ENCODE data around the gene GLRA3.
"Not testable (repeated sequence)": the region's sequence is repeated elsewhere in the genome, so short reads cannot be mapped to it uniquely, and the experiment has no call there.

The GLRA3 gene

DNA sequence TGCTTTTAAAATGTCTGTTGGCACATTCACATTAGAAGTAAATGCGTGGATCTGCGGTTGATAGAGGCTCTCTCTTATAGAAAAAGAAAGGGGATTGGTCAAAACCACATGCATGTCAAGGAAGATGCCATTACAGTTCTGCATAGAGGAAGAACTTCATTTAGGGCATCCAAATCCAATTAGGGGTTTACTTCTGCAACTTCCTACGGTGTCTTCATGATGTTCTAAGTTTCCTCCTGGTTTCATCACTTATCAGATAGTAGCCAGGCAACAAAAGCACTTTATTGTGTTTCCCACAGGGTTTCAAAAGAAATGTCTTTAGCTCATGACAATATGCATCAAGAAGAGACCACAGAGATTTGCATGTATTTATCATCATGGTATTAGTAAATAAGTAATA lies 170.8 kb downstream of the GLRA3 start:
- DNase-seq (ENCODE audit: low read depth): no peak

DNA sequence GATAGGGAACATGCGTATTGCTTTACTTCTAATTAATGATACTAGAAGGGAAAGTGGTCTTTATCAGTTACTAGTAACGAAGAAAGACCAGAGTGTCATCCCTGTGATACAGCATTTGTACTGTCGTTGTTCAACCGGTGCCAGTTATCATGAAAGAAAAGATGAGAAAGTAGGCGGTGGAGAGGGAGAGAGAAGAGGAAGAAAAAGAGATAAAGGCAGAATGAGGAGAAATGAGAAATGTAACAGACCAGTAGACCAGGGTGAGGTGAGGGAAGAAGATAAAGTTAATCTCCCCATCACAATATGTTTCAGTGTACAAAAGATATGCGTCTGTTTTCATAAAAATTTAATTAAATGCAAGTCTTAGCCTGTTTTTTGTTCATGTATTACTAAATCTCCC lies 171.6 kb downstream of the GLRA3 start:
- DNase-seq (ENCODE audit: low read depth): no peak

DNA sequence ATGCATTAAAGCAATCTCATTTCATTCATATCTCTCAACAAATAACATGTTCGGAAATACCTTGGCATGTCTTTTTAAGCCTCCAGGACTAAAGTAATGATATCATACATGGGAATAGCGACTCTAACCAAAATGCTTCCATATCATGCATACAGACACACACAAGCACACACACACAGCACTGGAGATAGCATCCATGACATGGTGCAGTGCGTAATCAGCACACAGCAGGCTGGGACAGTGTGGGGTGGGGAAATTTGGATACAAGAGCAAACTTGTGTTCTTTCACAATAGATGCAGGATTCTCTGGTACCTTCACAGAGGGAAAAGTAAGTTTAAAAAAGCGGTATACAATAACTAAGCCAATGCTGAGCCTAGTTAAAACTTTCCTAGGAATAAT lies 174.4 kb downstream of the GLRA3 start:
- DNase-seq (ENCODE audit: low read depth): no peak

DNA sequence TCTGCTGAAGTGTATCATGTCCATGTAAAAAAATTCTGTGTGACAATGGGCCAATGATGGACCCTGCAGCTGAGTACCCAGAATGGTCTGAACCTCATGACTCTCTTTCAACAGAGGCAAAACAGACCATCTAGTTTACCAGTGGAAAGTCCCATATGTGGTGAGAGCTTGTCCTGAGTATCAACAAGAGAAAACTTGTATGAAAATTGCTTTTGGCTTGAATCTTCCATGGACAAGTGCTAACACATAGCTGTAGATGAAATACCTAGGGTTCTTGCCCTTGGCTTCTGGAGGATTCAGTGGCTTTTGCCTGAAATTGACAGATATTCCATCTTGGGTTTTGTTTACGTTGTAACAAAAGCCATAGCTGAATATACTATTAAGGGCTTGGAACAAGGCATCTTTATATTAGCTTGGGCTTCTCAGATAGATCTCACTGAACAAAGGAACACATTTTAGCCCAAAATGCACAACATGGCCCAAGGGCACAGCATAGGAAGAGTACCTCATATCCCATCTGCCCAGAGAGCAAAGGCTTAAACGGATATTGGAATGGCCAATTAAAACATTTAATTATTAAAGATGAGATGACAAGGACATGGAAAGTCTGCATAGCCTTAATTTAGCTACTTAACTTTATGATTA lies 178.2 kb downstream of the GLRA3 start:
- no peak for DNase-seq (ENCODE audit: low read depth)

DNA sequence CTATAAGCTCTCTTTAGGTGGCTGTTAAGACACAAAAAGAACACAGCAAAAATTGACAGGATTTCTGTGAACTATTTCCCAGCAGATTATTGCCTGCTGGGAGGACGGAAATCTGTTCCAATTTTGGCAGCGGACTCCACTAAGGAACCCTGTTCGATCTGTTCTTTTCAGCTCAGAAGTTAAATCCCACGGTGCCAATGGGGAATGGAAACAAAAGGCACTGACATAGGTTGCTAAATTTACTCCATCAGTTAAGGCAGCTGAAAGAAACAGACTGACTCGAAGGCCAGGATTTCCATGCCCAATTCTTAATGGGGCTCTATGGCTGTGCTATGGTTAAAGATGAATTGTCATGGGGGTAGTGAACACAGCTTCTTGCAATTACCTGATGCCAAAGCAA lies 180.2 kb downstream of the GLRA3 start:
- no peak for DNase-seq (ENCODE audit: low read depth)

DNA sequence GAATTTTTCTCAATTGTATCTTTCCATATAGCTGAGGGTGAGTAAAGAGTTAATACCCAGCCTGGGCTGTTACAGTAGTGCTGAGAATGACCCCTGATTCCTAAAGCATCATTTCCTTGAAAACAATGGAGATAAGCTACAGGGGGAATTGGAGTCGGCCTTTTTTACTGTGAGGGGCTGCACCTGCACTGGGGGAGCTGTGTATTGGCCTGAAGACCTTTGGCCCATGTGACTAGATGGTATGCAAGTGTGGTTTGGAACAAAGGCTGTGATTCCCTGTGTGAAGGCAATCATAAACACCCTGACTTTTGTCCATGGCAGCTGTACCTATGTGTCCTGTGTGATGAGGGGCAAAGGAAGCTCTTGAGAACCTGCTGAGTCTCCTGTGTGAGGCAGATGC lies 182.7 kb downstream of the GLRA3 start:
- DNase-seq (ENCODE audit: low read depth): no peak

DNA sequence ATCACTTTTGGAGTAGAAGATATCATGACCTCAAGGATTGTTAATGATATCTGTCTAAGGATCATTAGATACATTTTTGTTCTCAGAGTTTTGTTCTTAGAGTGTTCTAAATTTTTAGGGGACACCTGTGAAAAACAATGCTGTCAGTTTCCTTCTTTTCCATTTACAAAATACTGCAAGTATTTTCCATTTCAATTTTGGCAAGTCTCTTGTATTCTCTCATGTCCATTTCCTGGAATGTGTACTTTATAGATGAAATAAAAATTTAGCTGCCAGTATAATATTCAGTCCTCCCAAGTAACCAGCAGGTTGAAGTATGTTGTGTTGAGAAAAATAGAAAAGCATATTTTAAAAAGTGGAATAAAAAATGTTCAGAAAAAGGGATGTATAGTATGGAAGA lies 188.9 kb downstream of the GLRA3 start:
- DNase-seq (ENCODE audit: low read depth): no peak

DNA sequence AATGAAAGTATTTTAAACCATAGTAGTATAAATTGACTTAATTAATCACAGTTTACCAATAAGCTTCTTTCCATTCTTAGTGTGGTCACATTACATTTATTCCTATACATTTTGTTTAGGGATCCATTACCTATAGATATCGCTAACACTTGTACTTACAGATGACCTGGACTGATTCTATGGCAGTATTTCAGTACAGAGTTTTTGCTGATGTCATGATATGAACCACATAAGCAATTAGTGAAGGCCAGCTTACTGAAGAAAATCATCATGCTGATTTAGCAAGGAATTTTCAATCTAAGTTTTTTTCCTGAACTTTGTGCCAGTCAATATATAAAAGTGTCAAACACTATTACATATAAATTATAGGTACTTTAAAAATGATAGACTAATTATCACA lies 193.3 kb downstream of the GLRA3 start:
- no peak for DNase-seq (ENCODE audit: low read depth)

DNA sequence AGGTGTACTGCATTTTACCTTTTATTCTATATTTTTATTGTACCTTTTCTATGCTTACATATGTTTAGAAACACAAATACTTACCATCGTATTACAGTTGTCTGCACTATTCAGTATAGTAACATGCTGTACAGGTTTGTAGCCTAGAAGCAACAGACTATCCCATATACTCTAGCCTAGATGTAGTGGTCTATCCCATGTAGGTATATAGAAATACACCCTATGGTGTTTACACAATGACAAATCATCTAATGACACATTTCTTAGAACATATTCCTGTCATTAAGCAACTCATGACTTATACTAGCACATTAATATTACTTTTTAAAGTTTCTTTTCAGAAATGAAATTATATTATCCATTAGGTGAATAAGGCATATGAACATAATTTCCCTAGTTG lies 195.6 kb downstream of the GLRA3 start:
- no peak for DNase-seq (ENCODE audit: low read depth)

DNA sequence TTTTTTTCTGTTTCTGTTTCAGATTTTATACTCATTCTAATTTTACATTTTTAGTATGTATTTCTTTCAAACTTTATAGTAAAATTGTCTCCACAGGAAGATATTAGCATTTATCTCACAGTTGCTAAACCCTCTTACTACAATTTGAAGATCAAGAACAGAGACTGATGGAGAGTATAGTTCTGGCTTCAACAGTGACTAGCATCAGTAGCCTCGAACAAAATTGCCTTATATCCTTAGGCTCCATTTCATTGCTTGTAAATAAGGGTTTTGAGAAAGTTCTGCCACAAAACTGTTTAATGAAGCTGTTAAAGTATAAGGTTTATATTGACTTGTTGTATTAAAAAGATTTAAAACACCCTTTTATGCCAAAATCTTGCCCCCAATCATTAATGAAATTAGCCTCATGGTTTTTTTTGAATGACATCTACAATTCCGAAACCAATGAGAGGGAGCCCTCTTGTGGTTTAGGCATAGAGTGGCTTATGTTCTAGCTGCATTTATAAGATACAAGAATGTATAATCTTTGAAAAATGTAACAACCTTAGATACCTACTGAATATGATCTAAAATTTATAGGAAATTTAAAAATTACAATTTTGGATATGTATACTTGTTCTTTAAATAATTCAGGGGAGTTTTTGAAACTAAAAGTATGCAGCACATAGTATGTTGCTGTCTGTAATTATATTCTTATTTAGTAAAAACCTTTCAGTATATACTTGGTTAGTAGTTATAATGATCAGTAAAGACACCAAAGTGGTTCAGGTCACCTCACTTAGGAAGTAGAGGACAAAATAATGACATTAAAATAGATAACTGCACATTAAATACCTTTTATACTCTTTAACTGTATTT lies 196.9 kb downstream of the GLRA3 start:
- DNase-seq (ENCODE audit: low read depth): no peak

DNA sequence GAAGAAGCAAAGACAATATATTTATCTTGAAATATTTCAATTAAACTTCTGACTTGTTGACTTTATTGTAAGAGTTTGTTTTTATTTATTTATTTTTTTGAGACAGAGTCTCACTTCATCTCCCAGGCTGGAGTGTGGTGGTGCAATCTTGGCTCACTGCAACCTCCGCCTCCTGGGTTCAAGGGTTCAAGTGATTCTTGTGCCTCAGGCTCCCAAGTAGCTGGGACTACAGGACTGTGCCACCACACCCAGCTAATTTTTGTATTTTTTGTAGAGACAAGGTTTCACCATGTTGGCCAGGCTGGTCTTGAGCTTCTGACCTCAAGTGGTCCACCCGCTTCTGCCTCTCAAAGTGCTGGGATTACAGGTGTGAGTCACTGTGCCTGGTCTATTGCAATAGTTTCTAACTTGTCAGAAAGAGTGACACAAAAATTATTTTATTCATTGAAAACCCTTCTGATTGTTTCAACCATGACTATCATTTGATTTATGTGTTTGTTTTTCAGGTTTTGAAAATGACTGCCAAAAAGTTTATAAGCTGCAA lies 199.1 kb downstream of the GLRA3 start:
- DNase-seq (ENCODE audit: low read depth): not testable (repeated sequence)

DNA sequence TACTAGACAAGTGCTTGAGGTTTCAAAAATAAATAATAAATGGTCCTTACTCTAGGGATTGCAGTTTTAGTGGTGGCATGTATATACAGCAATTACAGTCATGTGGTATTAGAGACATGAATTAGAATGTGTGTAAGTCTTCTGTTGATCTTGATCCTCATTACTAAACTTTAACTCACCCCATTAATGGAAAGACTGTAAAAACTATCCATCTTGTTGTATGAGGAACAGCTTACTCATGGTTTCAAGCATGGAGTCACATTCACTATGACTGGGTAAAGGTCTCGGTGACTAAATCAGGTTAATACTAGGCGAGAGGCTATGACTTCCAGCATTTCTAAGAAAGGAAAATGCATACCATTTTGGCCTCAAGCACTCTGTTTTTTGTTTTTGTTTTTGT lies 199.8 kb downstream of the GLRA3 start:
- no peak for DNase-seq (ENCODE audit: low read depth)

DNA sequence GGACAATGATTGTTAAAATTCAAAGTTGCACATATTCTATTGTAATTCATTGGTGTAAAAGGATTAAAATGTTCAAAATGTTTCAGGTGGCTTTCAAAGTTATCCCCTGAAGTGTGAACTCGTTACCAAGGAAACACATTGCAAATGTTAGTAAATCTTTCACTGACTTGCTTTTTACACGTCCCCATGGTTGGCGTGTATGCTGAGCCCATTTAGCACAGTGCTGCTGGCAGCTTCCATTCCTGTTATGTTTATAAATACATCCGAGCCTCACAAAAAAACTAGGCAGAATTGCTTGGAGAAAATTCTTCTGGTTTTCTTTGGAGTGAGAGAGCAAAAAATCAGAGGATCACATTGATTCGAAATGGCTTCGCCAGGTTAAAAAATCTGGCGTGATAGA lies 200.9 kb downstream of the GLRA3 start:
- DNase-seq (ENCODE audit: low read depth): no peak

DNA sequence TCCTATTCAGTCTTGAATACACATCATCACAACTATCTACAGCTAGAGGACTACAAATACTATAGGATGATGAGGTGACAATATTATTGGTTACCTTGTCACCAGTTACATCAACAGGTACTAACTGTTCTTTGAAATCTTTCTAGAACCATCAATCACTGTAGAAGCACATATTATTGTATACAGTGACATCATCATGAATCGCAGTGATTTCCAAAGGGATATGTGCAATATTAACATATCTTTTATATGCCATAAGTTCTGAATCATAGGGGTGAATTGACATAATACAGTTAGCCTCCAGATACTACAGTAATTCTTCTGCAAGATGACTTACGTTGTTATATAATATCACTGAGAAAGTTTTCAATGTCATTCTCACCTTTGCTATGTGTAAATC lies 201.6 kb downstream of the GLRA3 start:
- DNase-seq (ENCODE audit: low read depth): no peak

DNA sequence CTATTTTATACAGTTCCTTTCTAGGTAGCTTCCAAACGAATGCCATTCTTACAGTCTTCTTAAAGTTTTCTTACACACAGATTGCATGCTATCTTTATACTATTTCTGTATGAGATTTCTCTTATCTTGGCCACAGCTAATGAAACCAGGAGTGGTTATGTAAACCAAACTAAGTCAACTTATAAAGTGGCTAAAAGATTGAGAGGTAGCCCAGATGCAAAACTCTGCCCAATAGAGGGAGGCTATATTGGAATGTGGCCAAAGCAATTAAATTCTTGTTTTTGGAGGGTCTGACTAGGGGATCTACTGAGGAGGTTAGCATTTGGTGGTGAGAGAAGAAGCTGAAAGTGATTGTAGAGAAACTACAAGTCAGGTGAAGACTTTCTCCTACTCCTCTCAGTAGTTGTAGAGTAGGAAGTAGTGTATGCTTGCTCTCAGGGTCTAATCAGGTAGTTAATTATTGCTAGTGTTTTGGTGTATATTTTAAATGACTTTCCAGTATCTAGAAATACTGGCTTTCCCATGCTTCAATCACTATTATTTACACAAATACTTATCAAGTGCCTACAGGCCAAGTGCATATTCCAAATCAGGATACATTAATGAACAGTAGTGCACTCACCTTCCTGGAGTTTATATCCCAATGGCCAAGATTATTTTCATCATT lies 202.6 kb downstream of the GLRA3 start:
- DNase-seq (ENCODE audit: low read depth): no peak

DNA sequence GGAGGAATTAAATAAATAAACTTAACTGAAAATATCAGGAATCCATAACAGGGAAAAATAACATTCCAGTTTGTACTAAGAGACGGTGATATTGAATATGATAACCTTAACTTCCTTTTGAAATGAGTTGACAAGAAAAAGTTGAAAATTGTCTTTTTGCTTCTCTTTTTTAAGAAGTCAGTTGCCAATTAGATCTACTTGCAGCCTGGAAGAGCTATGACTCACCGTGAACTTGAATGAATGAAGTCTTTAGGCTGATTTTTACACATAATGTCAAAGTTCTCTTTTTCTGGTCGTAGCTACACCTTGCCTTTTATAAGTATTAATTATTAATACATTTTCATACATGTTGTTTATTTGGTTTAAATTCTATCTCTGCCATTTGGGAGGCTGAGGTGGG lies 212.4 kb downstream of the GLRA3 start:
- DNase-seq (ENCODE audit: low read depth): no peak

DNA sequence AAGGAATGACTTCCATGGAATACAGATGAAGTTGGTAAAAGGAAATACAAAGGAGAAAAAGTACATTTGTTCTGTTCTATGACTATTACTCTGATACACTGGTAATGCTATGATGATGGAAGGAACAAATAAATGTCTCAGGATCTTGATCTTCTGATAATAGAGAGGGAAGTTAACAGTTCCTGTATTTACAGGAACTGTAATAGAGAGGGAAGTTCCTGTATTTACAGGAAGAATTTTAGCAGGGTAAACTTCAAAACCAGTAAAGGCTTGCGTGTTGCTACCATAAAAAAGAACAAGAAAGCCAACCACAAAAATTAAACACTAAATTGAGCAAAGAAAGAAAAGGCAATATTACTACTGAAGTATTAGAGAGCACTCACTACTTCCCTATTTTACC lies 215.1 kb downstream of the GLRA3 start:
- no peak for DNase-seq (ENCODE audit: low read depth)

DNA sequence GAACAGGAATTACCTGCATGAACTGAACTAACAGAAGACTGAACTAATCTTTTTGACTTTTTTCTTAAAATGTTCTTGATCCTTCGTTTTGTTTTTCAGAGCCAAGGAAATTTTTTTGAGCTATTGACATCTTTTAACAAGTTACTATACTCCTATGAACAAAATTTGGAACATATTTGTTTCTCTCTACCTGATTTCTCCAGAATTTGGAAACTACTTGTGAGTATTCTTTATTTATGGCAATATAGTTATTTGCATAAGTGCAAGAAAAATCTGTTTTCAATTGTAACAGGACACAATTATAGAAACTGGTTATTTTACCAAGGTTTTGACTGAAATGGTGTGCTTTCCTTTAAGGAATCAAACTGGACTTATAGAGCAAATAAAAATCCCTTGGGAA lies 217.3 kb downstream of the GLRA3 start:
- DNase-seq (ENCODE audit: low read depth): no peak

DNA sequence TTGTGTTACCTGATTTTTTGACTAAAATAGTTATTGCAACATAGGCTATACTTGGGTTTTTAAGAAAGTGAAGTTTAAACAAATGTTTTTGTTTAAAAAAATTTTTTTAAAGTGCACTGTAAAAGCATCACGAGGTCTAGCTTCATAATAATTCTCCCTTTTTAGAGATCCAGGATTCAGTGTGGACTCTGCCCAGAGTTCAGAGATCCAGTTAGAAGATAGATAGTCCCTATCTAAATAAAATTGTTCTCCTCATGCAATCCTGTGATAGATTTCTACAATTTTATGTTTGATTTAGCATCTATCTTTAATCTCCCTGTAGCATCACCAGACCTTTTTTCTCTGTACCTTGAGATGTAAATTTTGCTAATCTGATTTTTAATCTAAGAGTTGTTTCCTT lies 221.3 kb downstream of the GLRA3 start:
- no peak for DNase-seq (ENCODE audit: low read depth)

DNA sequence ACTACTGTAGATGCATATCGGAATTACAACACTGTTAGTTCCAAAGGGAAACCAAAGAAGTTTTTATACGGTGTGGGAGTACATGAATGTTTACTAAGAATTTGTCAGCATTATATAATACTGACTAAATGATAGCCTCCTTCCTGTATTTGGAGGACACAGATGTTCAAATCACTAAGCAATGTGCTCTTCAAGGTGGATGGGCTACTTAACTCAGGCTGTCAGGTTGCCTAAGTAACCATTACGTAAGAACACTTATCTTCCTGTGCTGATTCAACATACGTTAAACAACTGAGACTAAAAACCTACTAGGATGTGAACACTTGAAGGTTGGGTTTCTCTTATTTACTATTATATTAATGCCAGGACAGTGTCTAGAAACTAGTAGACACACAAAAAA lies 224.8 kb downstream of the GLRA3 start:
- no peak for DNase-seq (ENCODE audit: low read depth)

DNA sequence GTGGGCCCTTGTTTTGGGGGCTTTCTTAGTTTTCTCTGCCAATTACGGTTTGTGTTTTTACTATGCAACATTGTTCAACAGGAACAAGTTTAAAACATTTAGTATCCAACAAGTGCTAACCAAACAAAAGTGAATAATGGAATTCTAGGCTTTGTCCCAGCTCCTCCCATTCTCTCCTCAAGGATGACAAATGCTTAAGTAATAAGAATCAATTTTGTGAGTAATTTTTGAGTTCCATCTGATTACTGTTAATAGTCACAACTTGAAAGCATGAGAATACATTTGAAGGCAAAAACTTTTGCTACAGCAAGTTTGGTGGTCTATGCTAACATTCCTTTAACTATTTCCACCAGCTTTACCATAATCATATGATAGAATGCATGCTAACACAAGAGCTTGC lies 228.7 kb downstream of the GLRA3 start:
- DNase-seq (ENCODE audit: low read depth): no peak

DNA sequence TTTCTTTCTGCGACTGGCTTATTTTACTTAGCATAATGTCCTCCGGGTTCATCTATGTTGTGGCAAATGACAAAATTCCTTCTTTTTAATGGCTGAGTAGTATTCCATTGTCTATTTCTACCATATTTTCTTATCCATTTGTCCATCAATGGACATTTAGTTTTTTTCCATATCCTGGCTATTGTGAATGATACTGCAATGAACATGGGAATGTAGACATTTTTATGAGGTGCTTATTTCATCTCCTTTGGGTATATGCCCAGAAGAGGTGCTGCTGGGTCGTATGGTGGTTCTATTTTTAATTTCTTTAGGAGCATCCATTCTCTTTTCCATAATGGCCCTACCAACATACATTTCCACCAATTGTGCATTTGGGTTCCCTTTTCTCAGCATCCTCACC lies 230.2 kb downstream of the GLRA3 start:
- no peak for DNase-seq (ENCODE audit: low read depth)

DNA sequence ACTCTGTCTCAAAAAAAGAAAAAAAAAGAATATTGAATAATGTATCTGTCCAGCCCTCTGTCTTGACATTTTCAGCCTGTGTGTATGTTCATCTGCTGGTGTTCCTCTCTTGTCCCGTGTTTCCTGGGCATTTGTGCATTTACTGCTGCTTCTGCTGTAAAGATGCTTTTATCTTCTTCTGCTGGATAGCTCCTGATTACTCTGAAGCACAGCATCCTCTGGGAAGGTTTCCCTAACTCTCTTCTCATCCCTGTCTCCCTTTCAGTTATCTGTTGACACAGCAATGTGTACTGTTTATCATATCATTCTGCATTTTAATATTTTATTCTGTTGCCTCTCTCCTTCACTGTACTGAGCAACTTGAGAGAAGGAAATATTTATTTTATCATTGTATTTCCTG lies 232.5 kb downstream of the GLRA3 start:
- no peak for DNase-seq (ENCODE audit: low read depth)
